ENCODE results near the gene ARHGAP4. TPM values are rescaled to one million over a fixed set of nuclear protein-coding genes. Genes with fewer than 3 reads are reported as not detected.

Gene ARHGAP4
- 10 to 100 TPM; 23.0 to 90.9 (median 32.7) TPM for total RNA-seq

GRCh38 chrX:153925739-153926551, at the start of gene ARHGAP4:
Gene ARHGAP4, minus strand, starts transcription at chrX:153926264. Its CDS starts 62 bp downstream, at chrX:153926202.
- Histone ChIP-seq H3K4me1 (peaks cover 0 to 71% (median 19%) of the 10 kb centered on the region in 4 donors), H3K9me3 (no peaks in the 10 kb centered on the region), H3K36me3 (peaks cover 0 to 11% (median 0%) of the 10 kb centered on the region in 3 donors), H3K4me3 (peak within 1 kb of the TSS; percentile 37 to 71 (median 57)), H3K27me3 (peaks cover 0 to 22% of the 10 kb centered on the region in 2 donors), H3K27ac (peak within 1 kb of the TSS in 3 of 4 donors; percentile 94 to 98 (median 94))
- TF ChIP-seq EP300 (IDR thresholded peaks at IDR 0.05) (no peak), CTCF (IDR thresholded peaks at IDR 0.05) (no peak), POLR2A (IDR thresholded peaks at IDR 0.05) (no peak)
- WGBS, 2 donors: 16 to 32% methylated on average over 12 to 36 of the region's 59 CpGs
- no peak for DNase-seq (ENCODE audit: low spot score in 2 of 2)

- H3K36me3 ChIP-seq: no peaks in the 10 kb centered on the region
- DNase-seq (ENCODE audit: low spot score in 2 of 2): no peak
- H3K27ac ChIP-seq: peak overlapping the region in 3 of 4 donors; percentile 91 to 98 (median 96)
- H3K27me3 ChIP-seq: no peaks in the 10 kb centered on the region
- no peak for TF ChIP-seq EP300 (IDR thresholded peaks at IDR 0.05)
- H3K9me3 ChIP-seq: no peaks in the 10 kb centered on the region
- H3K4me1 ChIP-seq: peaks cover 0 to 17% (median 2%) of the 10 kb centered on the region in 4 donors
- WGBS, 2 donors: 63 to 76% methylated on average over 3 of the region's 3 CpGs
- no peak overlapping the region for H3K4me3 ChIP-seq
These were observed 48.7 kb upstream of the ARHGAP4 start for GRCh38 chrX:153974726-153975286.

- Histone ChIP-seq H3K27ac (peak overlapping the region; percentile 91 to 98 (median 96)), H3K36me3 (no peaks in the 10 kb centered on the region), H3K27me3 (no peaks in the 10 kb centered on the region), H3K4me1 (peaks cover 0 to 22% (median 4%) of the 10 kb centered on the region in 4 donors), H3K4me3 (no peak overlapping the region), H3K9me3 (no peaks in the 10 kb centered on the region)
- DNase-seq (ENCODE audit: low spot score in 2 of 2): no peak
- WGBS, 2 donors: 65 to 74% methylated on average over 13 of the region's 14 CpGs
- no peak for TF ChIP-seq EP300 (IDR thresholded peaks at IDR 0.05)
- TF ChIP-seq POLR2A (IDR thresholded peaks at IDR 0.05): no peak
- no peak for TF ChIP-seq CTCF (IDR thresholded peaks at IDR 0.05)
These were observed 48.1 kb upstream of the ARHGAP4 start for GRCh38 chrX:153974003-153974725.

GRCh38 chrX:153973127-153974002, 47.3 kb upstream of the ARHGAP4 start:
- Histone ChIP-seq H3K27ac (peak overlapping the region; percentile 91 to 98 (median 96)), H3K9me3 (no peaks in the 10 kb centered on the region), H3K4me1 (peaks cover 0 to 30% (median 12%) of the 10 kb centered on the region in 4 donors), H3K36me3 (no peaks in the 10 kb centered on the region), H3K27me3 (no peaks in the 10 kb centered on the region), H3K4me3 (peak overlapping the region; percentile 47 to 95 (median 56))
- no peak for DNase-seq (ENCODE audit: low spot score in 2 of 2)
- TF ChIP-seq POLR2A (IDR thresholded peaks at IDR 0.05) (no peak), EP300 (IDR thresholded peaks at IDR 0.05) (no peak), CTCF (IDR thresholded peaks at IDR 0.05) (no peak)
- WGBS, 2 donors: 15 to 48% methylated on average over 15 to 20 of the region's 20 CpGs

Measured in tibial nerve (tissue), 4 donors.